ENCODE results near the gene SLCO4A1.

DNA sequence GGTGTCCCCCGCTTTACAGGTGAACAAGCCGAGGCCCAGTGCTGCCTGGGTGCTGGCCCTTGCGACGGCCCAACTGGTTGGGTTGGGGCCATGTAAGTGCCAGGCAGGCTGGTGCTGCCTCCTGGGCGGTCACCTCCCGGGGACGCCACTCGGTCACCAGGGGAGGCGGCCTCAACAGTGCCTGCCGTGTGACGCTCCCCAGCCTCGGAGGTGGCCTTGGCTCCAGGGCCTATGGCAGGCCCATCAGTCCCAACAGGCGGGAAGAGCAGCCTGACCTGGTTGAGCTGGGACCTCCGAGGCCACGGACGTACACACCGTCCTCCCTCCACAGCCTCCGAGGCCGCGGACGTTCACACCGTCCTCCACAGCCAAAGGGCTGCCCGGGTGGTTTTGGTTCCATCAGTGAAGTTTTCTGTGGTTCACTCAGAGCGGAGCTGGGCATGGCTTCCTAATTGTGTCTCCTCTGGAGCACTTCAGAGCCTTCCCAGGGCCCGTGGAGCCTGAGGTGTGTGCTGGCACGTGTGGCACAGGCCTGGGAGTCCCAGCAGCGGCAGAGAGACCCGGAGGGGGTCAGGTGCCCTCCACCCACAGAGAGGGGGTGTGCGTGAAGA, 19.3 kb upstream of the SLCO4A1 start:
- no peak for TF ChIP-seq POLR2A (IDR thresholded peaks at IDR 0.05; ENCODE audit: low read length)
- TF ChIP-seq GATA1 (IDR thresholded peaks at IDR 0.05; ENCODE audit: low read depth, low read length), result no peak
